ENCODE results near the gene FAM180A.
"Not testable (repeated sequence)": the region's sequence is repeated elsewhere in the genome, so short reads cannot be mapped to it uniquely, and the experiment has no call there.

FAM180A gene

DNA sequence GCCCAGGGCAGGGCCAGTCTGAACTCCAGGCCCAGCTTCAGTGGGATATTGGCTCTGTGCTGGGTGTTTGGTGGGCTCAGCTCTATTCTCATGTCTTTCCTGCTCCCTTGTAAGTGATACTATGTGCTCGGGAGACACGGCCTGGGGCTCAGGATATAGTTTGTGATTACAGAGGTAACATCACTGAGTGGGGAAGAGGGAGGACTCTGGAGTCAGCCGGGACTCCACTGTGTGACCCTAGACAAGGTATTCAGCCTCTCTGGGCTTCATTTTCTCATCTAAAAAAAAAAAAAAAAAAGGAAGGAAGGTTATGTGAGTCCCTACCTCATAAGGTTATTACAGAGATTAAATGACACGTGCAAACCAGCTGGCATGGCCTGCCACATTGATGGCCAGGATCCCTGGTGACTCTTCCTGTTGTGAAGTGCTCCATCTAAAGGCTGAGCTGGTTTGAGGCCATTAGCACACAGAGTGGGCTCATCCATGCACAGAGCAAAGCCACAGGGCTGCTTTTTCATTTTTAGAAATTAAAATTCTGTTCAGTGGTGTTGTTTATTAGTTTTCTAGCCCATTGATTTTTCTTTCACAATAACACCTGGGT lies 36.3 kb downstream of the FAM180A start:
- DNase-seq = no peak

DNA sequence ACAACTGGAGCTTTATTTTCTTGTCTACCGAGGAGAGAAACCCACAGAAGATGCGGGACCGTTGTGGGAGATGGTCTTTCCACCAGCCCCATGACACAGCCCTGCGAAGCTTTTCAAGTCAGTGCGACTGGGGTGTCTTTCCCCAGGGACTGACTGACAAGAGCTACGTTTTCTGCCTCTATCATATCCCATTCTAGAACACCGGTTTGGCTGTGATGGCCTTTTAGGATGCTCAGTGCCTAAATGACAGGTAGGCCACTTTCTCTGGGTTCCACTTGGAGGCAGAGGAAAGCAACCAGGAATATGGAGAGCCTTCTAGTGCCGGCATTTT lies 37.5 kb downstream of the FAM180A start:
- no peak for DNase-seq

DNA sequence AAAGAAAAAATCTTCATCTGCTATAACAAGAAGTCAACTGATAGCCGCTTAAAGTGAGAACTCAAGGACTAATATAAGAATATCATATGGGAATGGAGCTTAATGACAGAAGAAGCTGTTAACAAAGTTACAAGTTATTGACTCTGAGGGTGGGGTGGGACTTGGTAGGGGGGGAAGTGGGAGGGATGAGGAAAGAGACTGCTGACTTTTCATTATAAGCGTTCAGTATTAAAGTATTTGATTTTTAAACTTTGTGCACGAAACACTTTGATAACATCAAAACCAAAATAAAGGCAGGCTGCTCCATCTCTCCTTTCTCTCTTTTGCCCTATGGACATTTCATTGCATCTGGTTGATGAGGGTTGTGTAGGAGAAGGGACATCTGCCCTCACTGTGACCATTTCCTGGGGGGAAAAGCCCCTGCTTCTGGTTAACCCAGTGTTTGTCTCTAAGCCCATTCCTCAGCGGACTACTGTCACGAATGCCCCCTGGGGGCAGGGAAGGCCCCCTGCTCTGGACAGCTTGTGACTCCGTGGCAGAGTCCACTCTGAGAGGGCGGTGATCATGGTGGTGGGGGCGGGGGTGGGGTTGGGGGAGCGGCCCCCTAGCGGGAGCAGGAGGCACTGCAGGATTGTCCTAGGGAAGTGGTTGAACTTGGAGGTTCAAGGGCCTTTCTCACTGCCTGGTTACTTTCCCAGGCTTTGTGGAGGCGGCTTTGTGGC lies 38.0 kb downstream of the FAM180A start:
- DNase-seq = peak; percentile 14 to 23

DNA sequence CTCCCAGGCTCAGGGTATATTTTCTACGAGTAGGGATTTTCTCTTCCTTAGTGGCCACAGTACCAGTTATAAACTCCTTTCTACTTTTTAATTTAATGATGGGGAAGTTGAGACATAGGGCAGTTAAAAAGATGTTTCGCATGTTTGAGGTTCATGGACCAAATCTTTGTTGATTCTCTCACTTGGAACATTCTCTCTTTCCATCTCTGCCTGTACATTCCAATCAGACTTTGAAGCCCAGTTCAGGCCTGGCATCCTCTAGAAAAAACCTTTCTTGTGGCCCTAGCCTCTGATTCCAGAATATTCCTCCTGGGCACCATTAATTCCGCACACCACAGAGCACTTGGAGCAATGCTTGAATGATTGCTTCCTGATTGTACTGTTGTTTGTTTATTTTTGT lies 39.1 kb downstream of the FAM180A start:
- DNase-seq = no peak

DNA sequence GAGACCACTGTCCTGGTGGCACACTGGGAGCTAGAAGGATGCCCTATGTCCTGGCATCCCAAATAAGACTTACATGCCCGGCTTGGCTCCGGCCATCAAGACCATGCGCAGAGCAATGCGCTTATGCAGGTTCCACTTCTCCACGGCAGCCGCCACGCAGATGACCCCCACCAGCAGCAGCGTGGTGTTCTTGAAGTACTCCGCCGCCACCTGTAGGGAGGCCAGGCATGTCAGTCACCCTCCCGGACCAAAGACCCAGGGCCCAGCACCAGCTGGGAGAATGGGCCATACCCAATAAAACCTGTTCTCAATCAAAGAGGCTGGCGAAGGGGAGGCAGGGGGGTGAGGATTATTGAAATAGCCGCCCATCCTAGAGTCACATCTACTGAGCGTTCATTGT lies 40.6 kb downstream of the FAM180A start:
- no peak for DNase-seq

DNA sequence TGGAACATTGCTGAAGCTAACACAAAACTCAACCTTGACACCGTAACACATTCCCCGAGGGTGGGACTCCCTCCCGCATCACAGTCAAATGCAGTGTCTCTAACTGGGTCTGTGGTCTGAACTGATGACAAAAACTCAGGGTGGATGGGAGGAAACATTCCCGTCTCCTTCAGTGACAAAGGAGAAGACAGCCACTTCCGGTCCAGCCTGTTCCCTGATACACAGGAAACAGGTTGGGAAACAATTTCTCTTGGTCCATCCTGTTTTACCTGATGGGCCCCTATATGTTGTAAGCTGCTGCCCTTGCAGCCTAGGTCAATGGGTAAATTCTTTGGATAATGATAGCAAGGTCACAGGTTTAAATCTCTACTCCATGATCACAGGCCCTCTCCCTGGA lies 41.0 kb downstream of the FAM180A start:
- no peak for DNase-seq

DNA sequence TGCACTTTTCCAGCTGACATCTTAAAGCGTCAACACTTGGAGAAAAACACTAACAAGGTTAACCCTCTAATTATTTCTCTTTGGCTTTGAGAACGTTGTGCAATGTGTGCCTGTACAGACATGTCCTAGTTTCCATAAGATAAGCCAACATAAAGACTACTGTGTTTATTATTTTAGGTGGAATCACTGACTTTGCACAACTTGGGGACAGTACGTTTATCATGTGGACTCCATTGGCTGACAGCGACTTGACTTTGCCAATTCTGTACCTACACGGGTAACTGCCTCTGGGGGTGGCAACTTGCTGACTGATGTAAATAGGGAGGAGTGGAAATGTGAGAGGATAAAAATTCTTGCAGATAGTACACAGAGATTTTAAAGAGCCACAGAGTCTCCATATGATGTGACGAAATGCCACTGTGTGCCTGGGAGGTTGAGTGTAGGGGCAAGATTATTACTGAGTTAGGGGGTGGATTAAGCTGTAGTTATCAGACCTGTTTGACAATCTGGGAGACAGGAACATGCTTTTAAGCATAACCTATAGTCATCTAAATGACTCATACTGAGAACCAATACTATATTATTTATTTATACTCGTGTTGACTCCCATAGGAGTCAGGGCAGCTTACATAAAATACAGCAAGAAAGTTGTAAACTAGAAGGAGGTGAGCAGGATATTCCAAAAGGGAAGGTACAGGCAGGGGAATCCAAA lies 41.6 kb downstream of the FAM180A start:
- DNase-seq = no peak

DNA sequence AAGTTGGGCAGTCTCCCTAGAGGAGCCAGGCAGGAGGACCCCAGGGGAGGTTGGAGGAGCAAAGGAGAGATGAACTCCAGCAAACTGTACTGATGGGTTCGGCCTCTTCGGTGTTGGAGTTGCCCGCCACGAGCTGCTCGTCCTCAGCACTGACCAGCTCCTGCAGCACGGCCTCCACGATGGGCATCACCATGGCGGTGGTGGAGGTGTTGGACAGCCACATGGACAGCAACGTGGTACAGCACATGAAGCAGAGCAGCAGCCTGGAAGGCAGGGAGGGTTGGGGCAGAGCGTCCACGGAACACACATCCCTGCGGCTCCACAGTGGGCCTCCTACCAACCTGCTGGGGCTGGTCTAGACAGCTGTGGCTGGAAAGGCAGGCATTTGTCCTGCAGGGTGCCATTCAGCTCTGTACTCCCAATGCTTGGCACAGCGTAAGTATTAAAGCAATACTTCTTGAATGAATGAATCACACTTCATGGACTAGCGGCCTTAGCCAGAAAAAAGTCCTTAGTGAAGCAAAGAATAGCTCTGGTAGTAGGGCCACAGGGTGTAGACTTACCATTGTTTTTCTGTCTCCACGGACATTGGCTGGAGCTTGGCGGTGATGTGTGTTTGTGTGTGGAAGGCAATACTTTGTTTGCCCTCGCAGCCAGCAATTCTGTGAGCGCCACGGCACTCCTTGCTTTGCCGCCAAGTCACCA lies 42.4 kb downstream of the FAM180A start:
- no peak for DNase-seq

DNA sequence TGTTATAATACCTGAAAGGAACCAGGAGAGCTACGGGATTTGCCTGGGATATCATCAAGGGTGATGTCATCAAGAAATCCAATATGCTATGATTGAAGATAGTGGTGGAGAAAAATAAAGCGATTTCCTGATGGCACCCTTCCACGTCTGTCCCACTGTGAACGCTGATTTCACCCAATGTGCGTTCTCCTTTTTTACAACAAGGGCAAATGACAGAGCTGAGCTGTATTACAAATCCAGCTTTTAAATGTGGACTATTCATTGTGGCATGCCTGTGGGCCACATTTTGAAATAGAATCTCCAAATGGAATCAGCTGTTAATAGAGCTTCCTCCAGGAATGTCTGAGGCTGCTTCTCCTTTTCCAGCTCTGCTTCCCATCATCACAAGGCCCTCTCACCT lies 43.9 kb downstream of the FAM180A start:
- DNase-seq = no peak

DNA sequence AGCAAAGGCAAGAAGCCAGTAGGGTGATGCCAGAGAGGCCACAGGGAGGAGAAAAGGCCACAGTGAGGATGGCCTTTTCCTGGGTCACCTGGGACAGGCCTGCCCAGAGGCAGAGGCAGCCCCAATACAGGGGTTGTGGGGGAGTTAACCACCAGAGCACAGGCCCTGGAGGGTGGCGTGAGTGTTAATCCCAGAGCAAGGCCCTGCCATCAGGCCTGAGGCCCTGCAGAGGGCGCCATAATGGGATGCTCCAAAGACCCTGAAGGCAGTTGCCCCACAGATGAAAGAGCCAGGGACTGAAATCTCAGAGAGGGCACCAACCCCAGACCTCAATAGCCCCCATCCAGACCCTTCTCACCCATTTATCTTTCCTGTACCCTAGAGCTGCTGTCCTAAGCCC lies 44.5 kb downstream of the FAM180A start:
- DNase-seq = peak in 1 of 2 donors; percentile 1

DNA sequence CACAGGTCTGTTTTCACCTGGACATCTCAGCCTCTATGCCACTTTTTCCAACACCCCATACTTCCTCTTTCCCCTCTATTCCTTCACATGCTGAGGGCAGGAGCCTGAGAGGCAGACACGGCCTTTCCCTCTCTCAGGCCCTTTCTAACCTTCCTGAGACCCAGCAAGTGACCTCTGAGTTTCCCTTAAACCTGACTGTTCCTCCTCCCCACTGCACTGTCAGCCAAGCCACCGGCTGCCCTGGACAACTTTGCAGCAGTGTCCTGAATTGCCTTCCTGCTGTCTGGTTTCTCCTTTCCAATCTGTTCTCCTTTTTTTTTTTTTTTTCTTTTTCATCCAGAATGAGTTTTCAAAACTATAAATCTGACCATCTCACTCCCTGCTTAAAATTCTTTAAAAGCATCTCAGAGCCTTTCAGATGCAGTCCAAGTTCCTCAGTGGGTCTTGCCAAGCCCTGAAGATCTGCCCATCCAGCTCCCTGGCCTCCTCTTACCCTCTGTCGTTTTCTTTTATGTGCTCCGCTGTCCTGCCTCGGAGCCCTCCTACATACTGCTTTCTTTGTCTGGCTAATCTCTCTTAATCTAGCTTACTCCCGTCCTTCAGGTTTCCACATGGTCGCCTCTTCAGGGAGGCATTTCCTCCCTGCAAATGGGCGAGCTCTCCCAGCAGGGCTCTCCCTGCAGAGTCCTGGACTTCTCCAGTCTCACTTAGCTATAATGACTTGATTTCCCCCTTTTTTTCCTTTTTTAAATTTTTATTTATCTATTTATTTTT lies 51.1 kb downstream of the FAM180A start:
- DNase-seq = no peak

DNA sequence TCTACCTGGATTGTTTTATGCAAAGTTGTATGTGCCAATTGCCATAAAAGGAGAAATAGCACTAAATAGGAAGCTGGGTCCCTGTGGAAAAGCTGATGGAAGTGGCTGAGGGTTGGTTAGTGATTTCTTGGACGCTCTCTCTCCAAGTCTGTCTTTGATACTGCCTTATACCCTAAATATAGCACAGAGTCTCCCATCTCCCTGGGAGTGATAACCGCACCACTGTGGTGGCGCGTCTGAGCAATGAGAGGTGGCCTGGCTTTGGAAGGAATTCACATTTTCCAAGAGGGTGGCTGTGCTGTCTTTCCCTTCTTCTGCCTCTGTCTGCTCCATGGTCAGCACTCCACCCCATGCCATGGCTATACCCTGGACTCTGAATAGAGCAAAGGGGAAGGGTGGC lies 55.1 kb downstream of the FAM180A start:
- no peak for DNase-seq

DNA sequence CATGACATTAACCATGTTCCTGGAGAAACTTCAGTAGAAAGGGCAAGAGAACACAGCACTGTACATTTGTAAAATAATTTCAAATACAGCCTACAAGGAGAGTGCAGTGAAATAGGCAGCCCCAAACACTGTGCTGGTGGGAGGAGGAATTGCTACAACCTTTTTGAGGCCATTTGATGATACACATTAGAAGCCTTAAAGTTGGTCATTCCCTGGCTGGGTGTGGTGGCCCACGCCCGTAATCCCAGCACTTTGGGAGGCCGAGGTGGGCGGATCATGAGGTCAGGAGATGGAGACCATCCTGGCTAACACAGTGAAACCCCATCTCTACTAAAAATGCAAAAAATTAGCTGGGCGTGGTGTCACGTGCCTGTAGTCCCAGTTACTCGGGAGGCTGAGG lies 56.0 kb downstream of the FAM180A start:
- not testable (repeated sequence) for DNase-seq

DNA sequence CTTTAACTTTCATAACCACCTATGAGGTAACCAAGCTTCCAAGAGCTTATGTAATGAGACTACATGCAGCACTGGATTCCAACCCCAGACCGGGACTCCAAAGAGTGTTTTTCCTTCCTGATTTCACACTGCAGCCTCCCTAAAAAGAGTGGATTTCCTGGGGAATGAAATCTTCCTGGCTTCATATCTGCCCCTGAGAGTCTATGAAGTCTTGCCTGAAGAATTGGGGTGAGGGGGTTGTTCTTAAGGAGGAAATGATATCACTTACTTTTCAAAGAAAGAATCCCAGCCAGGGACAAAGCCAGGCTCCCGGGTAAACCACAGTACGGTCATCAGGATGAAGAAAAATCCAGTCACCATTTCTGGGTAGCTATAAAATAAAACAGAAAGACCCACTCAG lies 56.6 kb downstream of the FAM180A start:
- DNase-seq = no peak

DNA sequence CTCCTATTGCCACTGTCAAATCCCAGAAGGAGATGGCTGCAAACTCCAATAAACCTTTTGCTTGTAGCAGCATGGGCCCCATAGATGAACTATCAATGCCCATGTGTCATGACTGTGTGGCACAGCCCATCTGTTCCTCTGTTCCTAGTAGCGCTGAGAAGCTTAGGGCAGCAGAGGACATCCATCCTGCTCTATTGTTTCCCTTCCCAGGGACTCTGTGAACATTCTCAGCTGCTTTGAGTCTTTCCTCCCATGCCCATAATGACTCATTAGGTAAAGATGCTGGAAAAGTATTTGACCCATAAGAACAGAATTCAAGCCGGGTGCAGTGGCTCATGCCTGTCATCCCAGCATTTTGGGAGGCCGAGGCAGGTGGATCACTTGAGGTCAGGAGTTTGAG lies 58.0 kb downstream of the FAM180A start:
- DNase-seq = no peak

DNA sequence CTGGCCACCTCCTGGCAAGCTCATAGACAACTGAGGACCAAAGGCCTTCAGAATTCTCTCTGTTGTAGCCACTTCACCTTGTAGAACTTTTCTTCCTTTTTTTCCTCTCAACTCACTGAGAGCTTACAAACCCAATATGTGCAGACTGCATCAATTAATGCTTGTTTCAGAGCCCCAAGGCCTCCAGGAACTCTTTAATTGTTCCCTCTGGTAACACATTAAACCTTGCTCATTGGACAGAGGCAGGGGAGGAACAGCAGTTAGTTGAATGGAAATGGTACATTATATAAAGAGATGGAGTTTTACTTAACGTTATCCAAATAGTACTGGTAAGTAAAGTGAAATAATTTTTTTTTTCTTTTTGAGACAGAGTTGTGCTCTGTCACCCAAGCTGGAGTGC lies 61.1 kb downstream of the FAM180A start:
- DNase-seq = no peak

DNA sequence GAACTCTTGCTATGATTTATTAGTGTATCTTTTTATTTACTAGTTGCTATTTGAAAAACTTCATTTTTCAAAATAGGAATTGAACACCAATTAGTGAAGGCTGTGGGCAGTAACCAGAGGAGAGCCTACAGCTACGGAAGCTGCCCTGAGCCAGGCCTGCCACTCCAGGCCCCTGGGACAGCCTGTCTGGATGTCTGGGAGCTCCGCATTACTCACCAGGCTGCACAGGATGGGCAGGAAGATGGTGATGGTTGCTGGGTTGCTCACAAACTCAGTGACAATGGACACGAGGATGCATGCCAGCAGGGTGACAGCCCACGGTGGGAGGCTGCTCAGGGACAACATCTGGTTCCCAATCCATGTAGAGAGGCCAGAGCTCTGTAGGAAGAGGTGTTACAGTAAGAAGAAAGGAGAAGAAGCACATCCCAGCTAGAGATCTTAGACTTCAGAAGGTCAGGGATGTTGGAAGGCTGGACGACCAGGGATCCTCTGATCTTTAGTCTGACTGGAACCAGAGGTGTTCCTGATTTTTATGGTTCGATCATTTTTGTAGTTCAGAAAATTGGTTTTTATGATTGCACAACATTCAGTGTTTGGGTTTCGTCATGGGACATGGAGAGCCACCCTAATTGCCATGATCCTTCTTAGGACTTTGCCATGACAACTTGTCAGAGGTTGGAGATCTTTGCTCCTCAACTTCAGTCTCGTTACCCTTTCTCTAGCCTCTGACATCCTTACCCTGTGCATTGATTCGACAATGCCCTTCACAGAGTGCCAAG lies 63.1 kb downstream of the FAM180A start:
- DNase-seq = no peak

DNA sequence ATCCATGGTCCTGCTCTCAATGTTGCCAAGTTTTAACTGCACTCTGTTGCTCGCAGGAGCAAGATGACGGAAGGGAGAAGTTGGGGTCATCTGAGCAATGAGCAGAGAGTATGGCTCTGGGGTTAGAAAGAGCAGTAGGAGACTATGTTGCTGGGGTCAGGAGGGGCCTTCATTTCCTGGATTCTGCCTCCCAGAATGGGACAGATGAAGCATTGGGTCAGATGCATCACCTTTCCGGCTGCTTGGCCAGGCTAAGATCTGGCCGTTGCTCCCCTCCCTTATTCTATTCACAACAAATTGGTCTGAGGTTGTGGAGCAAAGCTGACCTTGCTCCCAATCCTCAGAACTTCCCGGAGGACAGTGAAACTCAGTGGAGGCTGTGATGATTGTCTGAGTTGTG lies 63.9 kb downstream of the FAM180A start:
- no peak for DNase-seq

DNA sequence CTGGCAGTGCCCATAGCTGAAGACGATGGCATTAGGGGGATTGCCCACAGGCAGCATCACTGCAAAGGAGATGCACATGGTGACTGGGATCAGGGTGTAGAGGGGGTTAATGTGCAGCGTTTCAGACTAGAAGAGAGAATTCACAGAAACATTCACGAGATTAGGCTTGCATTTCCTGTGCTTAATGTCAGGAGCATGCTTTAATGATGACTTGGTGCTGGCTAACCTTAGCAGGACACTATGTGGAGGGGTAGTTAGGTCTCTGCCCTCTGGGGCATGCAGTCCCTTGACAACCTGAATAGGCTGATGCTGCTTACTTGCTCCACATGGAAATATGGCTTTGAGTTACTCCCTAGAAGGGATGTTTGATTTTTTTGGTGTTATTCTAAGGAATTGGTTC lies 64.5 kb downstream of the FAM180A start:
- DNase-seq = no peak

DNA sequence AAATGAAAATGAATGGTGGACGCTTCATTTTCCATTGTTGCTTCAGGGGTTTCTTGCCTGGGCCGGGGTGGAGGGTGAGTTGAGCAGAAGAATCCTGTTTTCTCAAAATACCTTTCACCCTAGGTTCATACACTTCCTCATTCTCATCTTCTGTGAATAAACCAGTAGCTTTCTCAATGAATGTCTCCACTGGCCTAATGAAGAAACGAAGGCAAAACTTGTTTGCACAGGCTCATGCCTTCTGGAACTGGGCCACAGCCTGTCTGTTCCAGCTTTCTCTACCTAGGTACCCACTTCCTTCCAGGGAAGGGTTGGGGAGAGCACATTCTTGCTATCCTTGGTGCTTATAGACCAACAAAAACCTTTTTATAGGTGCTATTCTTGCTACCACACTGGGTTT lies 65.0 kb downstream of the FAM180A start:
- DNase-seq = no peak

DNA sequence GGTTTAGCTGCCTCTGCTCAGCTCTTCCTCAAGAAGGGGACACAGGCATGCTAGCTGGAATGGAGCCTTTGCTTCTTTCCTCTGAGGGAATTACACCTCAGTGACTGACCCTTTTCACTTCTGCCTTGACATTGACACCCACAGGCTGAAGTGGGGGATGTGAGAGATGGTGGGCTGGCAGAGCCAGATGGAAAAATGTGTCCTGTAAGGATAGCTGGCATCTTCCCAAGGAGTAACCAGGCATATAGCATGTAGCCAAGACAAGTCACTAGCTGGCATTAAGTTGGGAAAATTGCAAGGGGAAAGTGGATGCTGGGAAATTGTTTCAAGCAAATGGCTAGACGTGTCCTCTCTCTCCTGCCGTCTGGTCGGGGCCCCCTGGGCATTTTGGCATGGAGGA lies 66.4 kb downstream of the FAM180A start:
- DNase-seq = no peak

DNA sequence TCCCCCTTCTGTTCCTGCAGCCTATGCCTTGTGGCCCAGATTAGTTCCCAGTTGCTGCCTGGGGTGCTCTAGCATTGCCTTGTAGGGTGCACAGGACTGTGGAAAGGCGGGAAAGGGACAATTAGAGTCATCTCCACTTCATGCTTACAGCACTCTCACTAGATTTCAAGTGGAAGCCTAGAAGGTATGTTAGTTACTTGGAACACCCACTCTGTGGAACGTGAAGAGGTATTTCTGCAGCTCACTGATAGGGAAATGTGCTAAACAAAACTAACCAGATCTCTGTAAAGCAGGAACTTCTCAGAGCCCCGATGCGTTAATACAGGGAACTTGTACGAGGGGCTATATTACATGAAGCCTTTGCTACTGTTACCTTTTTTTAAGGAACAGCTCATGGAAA lies 66.9 kb downstream of the FAM180A start:
- DNase-seq = no peak
